HCT116 (cell line): Measurements from ENCODE around the gene TRIM75. TPM values are rescaled to one million over a fixed set of nuclear protein-coding genes. Genes with fewer than 3 reads are reported as not detected.

ENCODE experiments used
- ATAC-seq: fragments of 200-7000 bp; cut with Tn5 transposase; 2 replicates; pipeline ENCODE4 v1.9.1; 2020; ENCODE audit warnings: mild to moderate bottlenecking, moderate library complexity
- BruUV-seq: library from RNA; stranded (reverse); fragments of 400-500 nt; replicated peaks from 2 replicates; lab custom pipeline; 2021; lab: Mats Ljungman, UMichigan
- CTCF ChIA-PET: fragments of 300-600 bp; sonication (Branson Sonifier 250); formaldehyde crosslinking; loops from one replicate; lab custom pipeline; 2021; ENCODE audit warnings: antibody characterized with exemption; lab: Charles Lee
- POLR2A ChIA-PET: fragments of 300-600, 350-600 bp; sonication (Branson Sonifier 250); formaldehyde crosslinking; loops from one replicate; lab custom pipeline; 2021; ENCODE audit warnings: antibody characterized with exemption; lab: Charles Lee
- RAD21 ChIA-PET, 2 experiments: fragments of 300-600 bp; sonication (Branson Sonifier 250); formaldehyde crosslinking; loops; one replicate each; lab custom pipeline; 2023; ENCODE audit warnings: low total read pairs in 2 of 2; ENCODE audit not compliant: uncharacterized antibody in 2 of 2, unreplicated experiment in 2 of 2, low non-redundant PET in 1 of 2; lab: Charles Lee
- DNase-seq: peaks from one replicate; pipeline ENCODE4 v3.0.0-alpha.2; 2010; ENCODE audit warnings: low read depth, low spot score
- H2AFZ ChIP-seq: fragments of 200-600 bp; shearing (Covaris generic), sonication (generic); 2 replicates; pipeline ENCODE4 v1.6.1; 2017; ENCODE audit warnings: low read depth, mixed run types, mixed read lengths, antibody characterized with exemption, low read length; ENCODE audit not compliant: poor library complexity, severe bottlenecking
- H3K27ac ChIP-seq: 2 replicates; pipeline ENCODE4 v1.5.1; 2012; ENCODE audit warnings: low read depth, low read length
- H3K27me3 ChIP-seq: fragments of 200-600 bp; sonication (generic); 2 replicates; pipeline ENCODE4 v1.6.1; 2016; ENCODE audit warnings: mixed run types, low read length, mixed read lengths; ENCODE audit not compliant: insufficient read depth
- H3K36me3 ChIP-seq, 2 experiments: fragments of 200-500 bp in 1 of 2; fragments of 200-600 bp in 1 of 2; sonication (Bioruptor generic) in 1 of 2; sonication (generic) in 1 of 2; 2 replicates each; pipeline versions ENCODE4 v1.5.1 to v1.6.1; 2014 to 2016; ENCODE audit warnings: low read length in 2 of 2, inconsistent platforms in 1 of 2, mixed read lengths in 1 of 2, mixed run types in 1 of 2; ENCODE audit not compliant: insufficient read depth in 2 of 2, control insufficient read depth in 1 of 2
- H3K4me1 ChIP-seq, 2 experiments: fragments of 200-600 bp in 1 of 2; sonication (generic) in 1 of 2; 2 replicates each; pipeline versions ENCODE4 v1.5.1 to v1.6.1; 2012 to 2017; ENCODE audit warnings: low read length in 2 of 2, inconsistent platforms in 1 of 2, mild to moderate bottlenecking in 1 of 2, mixed read lengths in 1 of 2, mixed run types in 1 of 2, moderate library complexity in 1 of 2; ENCODE audit not compliant: insufficient read depth in 2 of 2, control insufficient read depth in 1 of 2
- H3K4me2 ChIP-seq: fragments of 200-600 bp; sonication (generic); 2 replicates; pipeline ENCODE4 v1.6.1; 2017; ENCODE audit warnings: mixed run types, low read length, mixed read lengths
- H3K4me3 ChIP-seq, 2 experiments: fragments of 200-600 bp in 1 of 2; sonication (generic) in 1 of 2; replicated peaks in 1 of 2; 2 replicates each; pipeline ENCODE4 v1.5.1; 2011 to 2016; ENCODE audit warnings: low read length in 2 of 2, control low read depth in 1 of 2, low read depth in 1 of 2, mild to moderate bottlenecking in 1 of 2, mixed read lengths in 1 of 2, mixed run types in 1 of 2
- H3K79me2 ChIP-seq: fragments of 200-600 bp; sonication (generic); 2 replicates; pipeline ENCODE4 v1.6.1; 2017; ENCODE audit warnings: mild to moderate bottlenecking, mixed run types, low read length, moderate library complexity, mixed read lengths; ENCODE audit not compliant: insufficient read depth
- H3K9ac ChIP-seq: fragments of 200-600 bp; sonication (generic); 2 replicates; pipeline ENCODE4 v1.6.1; 2016; ENCODE audit warnings: low read length, mixed read lengths
- H3K9me2 ChIP-seq: fragments of 200-600 bp; sonication (generic), shearing (Covaris generic); 2 replicates; pipeline ENCODE4 v1.6.1; 2017; ENCODE audit warnings: mixed run types, mild to moderate bottlenecking, moderate library complexity; ENCODE audit not compliant: insufficient read depth
- H3K9me3 ChIP-seq, 2 experiments: fragments of 200-500 bp in 1 of 2; fragments of 200-600 bp in 1 of 2; sonication (Bioruptor generic) in 1 of 2; sonication (generic) in 1 of 2; 2 replicates each; pipeline ENCODE4 v1.6.1; 2014 to 2017; ENCODE audit warnings: low read length in 2 of 2, mixed read lengths in 2 of 2, inconsistent platforms in 1 of 2, low read depth in 1 of 2, mild to moderate bottlenecking in 1 of 2, mixed run types in 1 of 2, moderate library complexity in 1 of 2; ENCODE audit not compliant: control insufficient read depth in 1 of 2, insufficient read depth in 1 of 2
- H4K20me1 ChIP-seq: fragments of 200-600 bp; sonication (generic), shearing (Covaris generic); 2 replicates; pipeline ENCODE4 v1.6.1; 2017; ENCODE audit warnings: mixed run types, mild to moderate bottlenecking, moderate library complexity; ENCODE audit not compliant: insufficient read depth
- ATF3 ChIP-seq: IDR thresholded peaks from 2 replicates; pipeline ENCODE4 v1.6.1; 2012
- CBX3 ChIP-seq: IDR thresholded peaks from 2 replicates; pipeline ENCODE4 v1.6.1; 2012; ENCODE audit warnings: low read depth
- CTCF ChIP-seq, 3 experiments: fragments of 200-600 bp in 1 of 3; sonication (generic) in 1 of 3; IDR thresholded peaks in 2 of 3; conservative IDR thresholded peaks in 1 of 3; 2 replicates each; pipeline ENCODE4 v1.5.1; 2012 to 2017; ENCODE audit warnings: low read depth in 2 of 3, low read length in 2 of 3, antibody characterized with exemption in 1 of 3, borderline replicate concordance in 1 of 3, control low read depth in 1 of 3, mild to moderate bottlenecking in 1 of 3, mixed read lengths in 1 of 3, mixed run types in 1 of 3, moderate library complexity in 1 of 3; ENCODE audit not compliant: insufficient read depth in 1 of 3
- EGR1 ChIP-seq: IDR thresholded peaks from 2 replicates; pipeline ENCODE4 v1.6.1; 2012; ENCODE audit warnings: low read depth
- EZH2phosphoT487 ChIP-seq: fragments of 200-600 bp; IDR thresholded peaks from 2 replicates; pipeline ENCODE4 v1.6.1; 2018; ENCODE audit warnings: antibody characterized with exemption, borderline replicate concordance
- JUND ChIP-seq: IDR thresholded peaks from 2 replicates; pipeline ENCODE4 v1.6.1; 2012
- MAX ChIP-seq: IDR thresholded peaks from 2 replicates; pipeline ENCODE4 v1.6.1; 2012
- POLR2A ChIP-seq: IDR thresholded peaks from 2 replicates; pipeline ENCODE4 v1.7.0; 2011; ENCODE audit warnings: borderline replicate concordance; ENCODE audit not compliant: insufficient read depth, insufficient read length; ENCODE audit errors: extremely low read depth
- POLR2AphosphoS5 ChIP-seq: IDR thresholded peaks from 2 replicates; pipeline ENCODE4 v1.6.1; 2011; ENCODE audit warnings: mild to moderate bottlenecking, low read depth, low read length, moderate library complexity
- TCF7L2 ChIP-seq: IDR thresholded peaks from 2 replicates; pipeline ENCODE4 v1.7.0; 2011; ENCODE audit warnings: borderline replicate concordance, inconsistent platforms; ENCODE audit not compliant: insufficient read depth, insufficient read length; ENCODE audit errors: extremely low read depth
- YY1 ChIP-seq: IDR thresholded peaks from 2 replicates; pipeline ENCODE4 v1.6.1; 2011; ENCODE audit warnings: low read length, low read depth, moderate library complexity, mild to moderate bottlenecking; ENCODE audit not compliant: insufficient replicate concordance; ENCODE audit errors: extremely low read depth
- ZBTB33 ChIP-seq: IDR thresholded peaks from 2 replicates; pipeline ENCODE4 v1.6.1; 2011; ENCODE audit warnings: mild to moderate bottlenecking, low read length, moderate library complexity; ENCODE audit not compliant: insufficient replicate concordance; ENCODE audit errors: extremely low read depth
- intact Hi-C: fragments of 100-400 bp; cut with micrococcal nuclease; formaldehyde crosslinking; loops from 2 replicates; pipeline ENCODE4 v1.10.0; 2022
- total RNA-seq: library from RNA; stranded (reverse); gene quantifications from one replicate; pipeline ENCODE4 v1.2.1, GENCODE V29; 2021; ENCODE audit not compliant: unreplicated experiment

Gene TRIM75
- total RNA-seq, 1 experiment from 2014 or later, result not detected

- ChIA-PET RAD21 (no interaction called here), CTCF (interaction anchor here (3.0 kb wide), 1 partner anchor 10 kb away, joined by 10 read pairs; no protein-coding TSS in a partner anchor), POLR2A (no interaction called here)
- no TSS peak for BruUV-seq
- Histone ChIP-seq H3K79me2 (0 out of 2 replicates have a peak, but pooled peaks cover 4% of the 10 kb centered on the region), H4K20me1 (no peaks in the 10 kb centered on the region), H3K9me2 (no peaks in the 10 kb centered on the region), H3K27ac (no peak overlapping the region), H3K9me3 (no peaks in the 10 kb centered on the region), H3K4me1 (no peaks in the 10 kb centered on the region; a peak in 1 of 4 replicates), H3K4me3 (no peak overlapping the region), H3K27me3 (no peaks in the 10 kb centered on the region), H3K9ac (no peak overlapping the region), H3K36me3 (no peaks in the 10 kb centered on the region; a peak in 1 of 4 replicates), H2AFZ (no peak overlapping the region), H3K4me2 (no peak overlapping the region)
- intact Hi-C loops, result no loop called here
- ATAC-seq, result no peak
- TF ChIP-seq MAX (no peak), CBX3 (no peak), ZBTB33 (no peak), TCF7L2 (no peak), EGR1 (no peak), CTCF (IDR thresholded peaks at IDR 0.05 in 2 of 3, conservative IDR thresholded peaks at IDR 0.05 in 1 of 3; ENCODE audit: borderline replicate concordance in 1 of 3, insufficient read depth in 1 of 3, low read depth in 2 of 3, low read length in 2 of 3) (no peak), POLR2A (no peak), YY1 (no peak), JUND (no peak), EZH2phosphoT487 (no peak), POLR2AphosphoS5 (no peak), ATF3 (no peak)
- DNase-seq, result no peak
Observed at GRCh38 chr4:165106518-165106917, 52.9 kb downstream of the TRIM75 start.

Other genes with a start within 250 kb of the TRIM75 start
- gene APELA, start 176.7 kb upstream of the TRIM75 start, total RNA-seq, result not detected
- 0.15 TPM for gene TRIM61, start 76.2 kb upstream of the TRIM75 start, total RNA-seq
- gene TRIM60, start 21.9 kb upstream of the TRIM75 start, total RNA-seq, result not detected
- gene TMEM192, start 59.0 kb downstream of the TRIM75 start, total RNA-seq, result 13.1 TPM
- gene KLHL2, start 153.7 kb downstream of the TRIM75 start, total RNA-seq, result 24.6 TPM